GM21515 (cell line): ENCODE data around the gene MRTFB.

Source experiments
- ATAC-seq: cut with Tn5 transposase; IDR thresholded peaks from one replicate; pipeline ENCODE4 v1.9.1; 2021; ENCODE audit not compliant: unreplicated experiment

The MRTFB gene

DNA sequence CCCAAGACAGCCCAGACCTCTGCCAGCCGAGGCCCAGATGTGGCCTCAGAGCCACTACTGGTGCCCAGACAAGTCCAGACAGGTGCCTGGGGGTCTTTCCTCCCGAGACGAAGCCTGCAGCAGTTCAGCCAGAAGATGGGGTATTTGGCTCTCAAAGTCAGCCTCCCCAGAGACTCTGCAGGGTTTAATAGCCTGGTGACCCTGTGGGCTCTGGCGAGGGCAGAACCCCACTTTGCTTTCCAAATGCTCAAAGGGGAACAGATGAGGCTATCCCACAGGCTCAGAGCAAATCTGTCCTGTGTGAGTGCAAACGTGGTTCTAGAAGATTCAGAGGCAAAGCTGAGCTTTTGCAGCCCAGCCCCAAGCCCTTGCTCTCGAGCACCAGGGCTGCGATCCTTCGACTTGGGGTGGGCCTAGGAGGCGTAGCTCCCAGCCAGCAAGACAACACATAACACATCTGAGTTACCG is 236.0 kb downstream of the MRTFB start:
- ATAC-seq, result no peak

DNA sequence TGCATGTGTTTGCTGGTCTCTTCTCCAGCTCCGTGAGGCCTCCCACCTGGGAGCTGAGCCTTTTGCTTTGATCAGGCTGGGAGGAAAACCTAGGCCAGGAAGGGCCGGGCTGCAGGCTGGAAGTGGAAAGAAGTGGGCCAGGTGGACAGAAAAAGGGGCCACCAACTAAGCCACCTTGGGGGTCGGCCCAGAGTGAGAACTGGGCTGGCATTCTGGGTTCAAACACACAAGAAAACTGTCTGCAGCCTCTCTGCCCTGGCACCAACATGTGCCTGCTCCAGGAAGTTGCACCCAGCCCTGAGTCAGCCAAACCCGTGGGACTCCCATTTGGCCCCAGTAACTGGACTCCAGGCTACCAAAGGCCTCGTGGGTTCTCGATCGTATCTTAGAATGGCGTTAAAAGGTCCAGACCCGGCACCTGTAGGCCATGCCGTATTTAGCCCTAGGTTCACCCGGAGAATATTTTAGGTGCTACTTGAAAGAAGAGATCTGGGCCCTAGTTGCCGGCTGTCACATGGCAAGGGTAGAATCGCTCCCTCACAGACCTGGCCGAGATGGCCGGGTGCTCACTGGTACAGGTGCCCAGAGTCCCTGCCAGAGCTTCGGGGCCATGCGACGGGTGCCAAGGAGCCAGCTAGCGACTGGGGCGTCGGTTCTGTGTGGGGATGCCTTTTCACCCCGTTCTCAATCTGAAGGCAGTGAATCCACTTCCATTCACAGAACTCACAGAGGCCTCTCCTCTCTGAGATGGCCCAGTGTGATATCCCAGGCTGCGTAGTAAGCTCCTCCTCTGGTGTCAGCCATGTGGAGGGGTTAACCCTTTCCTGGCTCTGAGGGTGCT is 236.6 kb downstream of the MRTFB start:
- no peak for ATAC-seq

DNA sequence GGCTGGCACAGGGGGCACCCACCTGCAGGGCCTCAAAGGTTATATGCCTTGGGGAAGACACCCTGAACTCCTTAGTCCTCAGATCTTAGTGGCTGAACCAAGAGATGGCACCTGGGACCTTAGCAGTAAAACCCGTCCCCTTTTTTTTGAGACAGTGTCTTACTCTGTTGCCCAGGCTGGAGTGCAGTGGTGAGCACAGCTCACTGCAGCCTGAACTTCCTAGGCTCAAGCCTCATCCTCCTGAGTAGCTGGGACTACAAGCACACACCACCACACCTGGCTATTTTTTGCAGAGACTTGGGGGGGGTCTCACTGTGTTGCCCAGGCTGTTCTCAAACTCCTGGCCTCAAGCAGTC is 237.2 kb downstream of the MRTFB start:
- ATAC-seq, result no peak

DNA sequence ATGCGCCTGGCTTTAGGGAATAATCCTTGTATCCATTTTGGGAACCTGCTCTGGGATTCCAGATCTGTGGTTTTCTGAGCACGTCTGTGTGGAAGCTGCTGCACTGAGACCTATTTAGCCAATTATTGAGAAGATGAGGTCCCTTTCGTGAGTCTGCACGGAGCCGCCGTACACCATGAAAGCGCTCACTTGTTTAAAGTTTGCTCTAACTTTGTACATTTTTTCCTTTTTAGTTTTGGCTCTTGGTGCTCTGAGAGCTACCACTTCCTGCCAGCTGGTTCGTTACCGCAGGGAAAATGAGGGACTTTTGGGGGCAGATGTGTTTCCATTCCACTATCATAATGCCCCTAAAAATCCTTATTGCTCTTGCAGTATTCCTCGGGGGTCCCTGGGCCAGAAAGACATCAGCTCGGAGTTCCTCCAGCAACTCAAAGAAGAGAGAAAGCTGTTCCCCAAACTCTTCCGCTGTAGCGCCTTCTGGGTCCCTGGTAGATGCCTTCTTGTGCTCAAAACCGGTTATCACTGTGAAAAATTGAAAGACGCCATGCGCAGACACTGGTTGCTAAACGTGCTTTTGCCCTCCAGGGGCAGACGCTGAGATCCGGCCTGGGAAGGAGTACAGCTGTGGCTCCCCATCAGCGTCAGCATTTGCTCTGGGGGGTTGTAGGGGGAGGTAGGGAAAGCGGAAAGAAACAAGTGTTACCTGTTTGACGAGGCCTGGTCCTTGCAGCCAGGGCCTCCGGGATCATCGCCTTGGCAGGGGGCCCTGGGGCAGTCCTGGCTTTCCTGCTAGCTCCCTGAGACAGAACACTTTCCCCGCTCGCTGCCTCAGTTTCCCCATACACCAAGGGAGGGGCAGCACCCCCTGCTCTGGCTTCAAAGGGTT is 238.1 kb downstream of the MRTFB start:
- no peak for ATAC-seq

DNA sequence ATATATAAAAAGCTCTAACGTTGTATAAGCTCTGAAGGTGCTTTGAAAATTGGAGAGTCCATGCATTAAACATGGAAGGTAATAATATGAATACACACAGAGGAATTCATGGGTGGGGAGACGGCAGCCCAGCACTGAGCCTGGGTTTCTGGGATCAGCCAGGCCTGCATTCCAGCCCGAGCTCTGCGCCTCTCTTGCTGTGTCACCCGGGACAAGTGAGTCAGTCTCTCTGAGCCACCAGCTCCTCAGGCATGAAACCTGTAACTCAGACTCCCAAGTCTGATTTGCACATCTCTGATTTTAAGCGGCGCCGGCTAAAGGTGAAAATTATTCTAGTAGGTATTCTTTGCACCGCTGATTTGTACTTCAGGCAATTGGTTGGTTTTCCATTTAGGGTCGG is 238.8 kb downstream of the MRTFB start:
- ATAC-seq, result no peak

DNA sequence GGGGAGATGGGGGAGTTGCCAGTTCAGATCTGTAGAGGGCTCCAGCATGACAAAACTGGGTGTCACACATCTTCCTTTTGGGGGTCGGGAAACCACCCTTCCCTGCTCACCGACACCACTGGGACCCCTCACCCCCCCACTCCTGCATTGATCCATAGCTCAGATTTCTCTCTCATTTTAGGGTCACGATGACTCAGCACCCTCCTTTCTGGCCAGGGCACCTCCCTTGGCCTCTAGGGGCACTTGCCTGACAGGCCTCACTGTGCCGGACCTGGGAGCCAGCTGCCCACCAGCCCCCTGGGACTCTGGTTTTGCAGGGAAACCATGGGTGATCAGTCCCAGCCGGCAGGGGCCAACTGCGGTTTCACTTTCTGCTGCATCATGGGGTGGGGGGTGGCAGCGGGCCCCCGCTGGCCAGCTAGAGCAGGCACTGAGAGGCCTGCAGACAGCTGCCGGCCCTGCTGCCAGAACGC is 239.4 kb downstream of the MRTFB start:
- ATAC-seq, result no peak

DNA sequence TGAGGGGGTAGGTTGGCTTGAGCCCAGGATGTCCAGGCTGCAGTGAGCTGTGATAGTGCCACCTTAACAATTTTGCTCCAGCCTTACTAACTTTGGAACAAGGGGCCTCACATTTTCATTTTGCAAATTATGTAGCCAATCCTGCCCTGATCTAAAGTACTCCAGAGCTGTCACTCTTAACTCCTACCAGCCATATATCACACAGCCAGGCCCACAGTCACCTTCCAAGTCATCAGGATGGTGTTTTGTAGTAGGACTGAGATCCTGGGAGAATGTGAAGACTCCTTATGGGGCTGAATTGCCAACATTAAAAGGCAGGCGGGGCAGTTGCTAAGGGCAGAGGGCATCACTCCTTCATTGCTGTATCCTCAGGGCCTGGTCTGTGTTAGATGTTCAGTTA is 243.0 kb downstream of the MRTFB start:
- ATAC-seq, result no peak

DNA sequence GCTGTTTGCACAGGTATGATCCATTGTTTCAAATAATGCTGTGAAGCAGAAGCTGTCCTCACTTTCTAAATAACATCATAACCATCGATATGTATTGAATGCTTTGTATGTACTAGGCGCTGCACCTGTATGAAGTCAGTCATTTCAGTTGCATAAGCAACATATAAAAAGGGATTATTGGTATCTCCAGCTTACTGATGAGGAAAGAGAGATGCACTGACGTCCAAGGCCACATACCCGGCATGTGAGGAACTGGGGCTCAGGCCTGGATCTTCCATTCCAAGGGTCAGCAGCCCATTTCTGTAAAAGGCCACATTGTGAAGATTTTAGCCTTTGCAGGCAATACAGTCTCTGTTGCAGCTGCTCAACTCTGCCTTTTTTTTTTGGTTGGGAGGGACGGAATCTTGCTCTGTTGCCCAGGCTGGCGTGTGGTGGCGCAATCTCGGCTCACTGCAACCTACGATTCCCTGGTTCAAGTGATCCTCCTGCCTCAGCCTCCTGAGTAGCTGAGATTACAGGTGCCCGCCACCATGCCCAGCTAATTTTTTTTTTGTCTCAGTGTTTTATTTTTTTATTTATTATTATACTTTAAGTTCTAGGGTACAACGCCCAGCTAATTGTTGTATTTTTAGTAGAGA is 244.7 kb downstream of the MRTFB start:
- ATAC-seq, result no peak
